Measurements from ENCODE around the gene FBXO41. TPM values are rescaled to one million over a fixed set of nuclear protein-coding genes. Genes with fewer than 3 reads are reported as not detected.

FBXO41 gene
- total and polyA plus RNA-seq, 10 of the 15 experiments (the other 5 are each of a cell fraction or from before 2014, with no cell fraction given), result 1.9 to 38.9 (median 11.3) TPM

DNA sequence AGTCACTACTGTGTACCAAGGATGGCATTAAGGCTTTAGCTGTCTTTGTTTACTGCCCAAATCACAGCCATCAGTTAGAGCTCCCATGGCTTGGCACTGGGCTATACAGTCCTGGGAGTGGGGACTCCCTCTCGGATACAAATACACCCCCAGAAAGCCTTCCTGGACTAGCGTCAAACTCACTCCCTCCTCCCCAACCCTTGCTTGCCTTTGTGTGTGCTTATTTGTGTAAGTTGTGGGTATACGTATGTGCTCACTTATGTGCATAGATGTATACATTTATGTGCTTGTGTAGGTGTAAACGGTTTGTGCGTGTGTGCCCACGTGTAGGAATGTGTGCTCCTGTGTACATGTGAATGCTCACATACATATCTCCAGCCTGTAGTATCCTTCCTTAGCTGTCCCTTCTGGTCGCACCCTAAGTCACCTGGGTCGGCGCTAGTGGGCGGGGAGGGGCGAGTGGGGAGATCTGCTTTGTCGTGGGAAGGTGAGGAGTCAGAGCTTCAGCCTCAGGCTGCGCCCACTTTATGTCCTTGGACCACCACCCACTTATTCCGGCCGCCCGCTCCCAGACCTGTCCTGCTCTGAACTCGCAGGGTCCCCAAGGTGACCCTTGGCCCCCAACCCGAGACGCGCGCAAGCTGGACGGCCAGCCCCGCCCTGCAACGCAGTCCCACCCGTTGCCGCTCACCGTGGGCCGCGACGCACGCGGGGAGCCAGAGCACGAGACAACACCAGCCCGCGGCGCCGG, 51.7 kb downstream of the FBXO41 start:
- H4K20me1 ChIP-seq (ENCODE audit: control insufficient read depth, insufficient read depth), result 0 out of 2 replicates have a peak, but pooled peaks cover 4% of the 10 kb centered on the region
- in situ Hi-C loops (cut with MboI), result no loop called here
- BruUV-seq (replicated peaks), result no TSS peak
- TF ChIP-seq BHLHE40 (IDR thresholded peaks at IDR 0.05; ENCODE audit: borderline replicate concordance in 1 of 2, low read depth in 2 of 2, low read length in 1 of 2) (peak in 1 of 2 experiments; percentile 58; a peak in 2 of 4 replicates), MYB (IDR thresholded peaks at IDR 0.05; ENCODE audit: borderline replicate concordance, low read depth, low read length) (no peak), BMI1 (IDR thresholded peaks at IDR 0.05; ENCODE audit: borderline replicate concordance) (no peak), NR2F1 (conservative IDR thresholded peaks at IDR 0.05) (peak; percentile 89), WRNIP1 (IDR thresholded peaks at IDR 0.05; ENCODE audit: borderline replicate concordance, low read depth, low read length) (no peak), GATAD2B (conservative IDR thresholded peaks at IDR 0.05; ENCODE audit: low read depth) (peak; percentile 13; the same call in 1 of the 2 replicates), POLR2AphosphoS5 (IDR thresholded peaks at IDR 0.05; ENCODE audit: low read length) (no peak), HCFC1 (IDR thresholded peaks at IDR 0.05; ENCODE audit: low read length) (no peak), IKZF1 (conservative IDR thresholded peaks at IDR 0.05) (no peak; the same call in 1 of the 2 replicates), HDAC2 (IDR thresholded peaks at IDR 0.05) (no peak), RFX5 (IDR thresholded peaks at IDR 0.05; ENCODE audit: low read depth, low read length) (no peak)
- TF ChIP-seq, protein P1, sequence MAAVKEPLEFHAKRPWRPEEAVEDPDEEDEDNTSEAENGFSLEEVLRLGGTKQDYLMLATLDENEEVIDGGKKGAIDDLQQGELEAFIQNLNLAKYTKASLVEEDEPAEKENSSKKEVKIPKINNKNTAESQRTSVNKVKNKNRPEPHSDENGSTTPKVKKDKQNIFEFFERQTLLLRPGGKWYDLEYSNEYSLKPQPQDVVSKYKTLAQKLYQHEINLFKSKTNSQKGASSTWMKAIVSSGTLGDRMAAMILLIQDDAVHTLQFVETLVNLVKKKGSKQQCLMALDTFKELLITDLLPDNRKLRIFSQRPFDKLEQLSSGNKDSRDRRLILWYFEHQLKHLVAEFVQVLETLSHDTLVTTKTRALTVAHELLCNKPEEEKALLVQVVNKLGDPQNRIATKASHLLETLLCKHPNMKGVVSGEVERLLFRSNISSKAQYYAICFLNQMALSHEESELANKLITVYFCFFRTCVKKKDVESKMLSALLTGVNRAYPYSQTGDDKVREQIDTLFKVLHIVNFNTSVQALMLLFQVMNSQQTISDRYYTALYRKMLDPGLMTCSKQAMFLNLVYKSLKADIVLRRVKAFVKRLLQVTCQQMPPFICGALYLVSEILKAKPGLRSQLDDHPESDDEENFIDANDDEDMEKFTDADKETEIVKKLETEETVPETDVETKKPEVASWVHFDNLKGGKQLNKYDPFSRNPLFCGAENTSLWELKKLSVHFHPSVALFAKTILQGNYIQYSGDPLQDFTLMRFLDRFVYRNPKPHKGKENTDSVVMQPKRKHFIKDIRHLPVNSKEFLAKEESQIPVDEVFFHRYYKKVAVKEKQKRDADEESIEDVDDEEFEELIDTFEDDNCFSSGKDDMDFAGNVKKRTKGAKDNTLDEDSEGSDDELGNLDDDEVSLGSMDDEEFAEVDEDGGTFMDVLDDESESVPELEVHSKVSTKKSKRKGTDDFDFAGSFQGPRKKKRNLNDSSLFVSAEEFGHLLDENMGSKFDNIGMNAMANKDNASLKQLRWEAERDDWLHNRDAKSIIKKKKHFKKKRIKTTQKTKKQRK (IDR thresholded peaks at IDR 0.05; ENCODE audit: low read depth, low read length), result no peak
- TF ChIP-seq, protein P2, sequence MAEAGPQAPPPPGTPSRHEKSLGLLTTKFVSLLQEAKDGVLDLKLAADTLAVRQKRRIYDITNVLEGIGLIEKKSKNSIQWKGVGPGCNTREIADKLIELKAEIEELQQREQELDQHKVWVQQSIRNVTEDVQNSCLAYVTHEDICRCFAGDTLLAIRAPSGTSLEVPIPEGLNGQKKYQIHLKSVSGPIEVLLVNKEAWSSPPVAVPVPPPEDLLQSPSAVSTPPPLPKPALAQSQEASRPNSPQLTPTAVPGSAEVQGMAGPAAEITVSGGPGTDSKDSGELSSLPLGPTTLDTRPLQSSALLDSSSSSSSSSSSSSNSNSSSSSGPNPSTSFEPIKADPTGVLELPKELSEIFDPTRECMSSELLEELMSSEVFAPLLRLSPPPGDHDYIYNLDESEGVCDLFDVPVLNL (IDR thresholded peaks at IDR 0.05; ENCODE audit: low read depth, low read length), result no peak
- TF ChIP-seq, protein P3, sequence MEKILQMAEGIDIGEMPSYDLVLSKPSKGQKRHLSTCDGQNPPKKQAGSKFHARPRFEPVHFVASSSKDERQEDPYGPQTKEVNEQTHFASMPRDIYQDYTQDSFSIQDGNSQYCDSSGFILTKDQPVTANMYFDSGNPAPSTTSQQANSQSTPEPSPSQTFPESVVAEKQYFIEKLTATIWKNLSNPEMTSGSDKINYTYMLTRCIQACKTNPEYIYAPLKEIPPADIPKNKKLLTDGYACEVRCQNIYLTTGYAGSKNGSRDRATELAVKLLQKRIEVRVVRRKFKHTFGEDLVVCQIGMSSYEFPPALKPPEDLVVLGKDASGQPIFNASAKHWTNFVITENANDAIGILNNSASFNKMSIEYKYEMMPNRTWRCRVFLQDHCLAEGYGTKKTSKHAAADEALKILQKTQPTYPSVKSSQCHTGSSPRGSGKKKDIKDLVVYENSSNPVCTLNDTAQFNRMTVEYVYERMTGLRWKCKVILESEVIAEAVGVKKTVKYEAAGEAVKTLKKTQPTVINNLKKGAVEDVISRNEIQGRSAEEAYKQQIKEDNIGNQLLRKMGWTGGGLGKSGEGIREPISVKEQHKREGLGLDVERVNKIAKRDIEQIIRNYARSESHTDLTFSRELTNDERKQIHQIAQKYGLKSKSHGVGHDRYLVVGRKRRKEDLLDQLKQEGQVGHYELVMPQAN (conservative IDR thresholded peaks at IDR 0.05), result peak; percentile 74

More for the DNA sequence above, 51.7 kb downstream of the FBXO41 start:
- Histone ChIP-seq H3K27ac (ENCODE audit: control insufficient read depth, insufficient read depth) (peak overlapping the region; percentile 50), H3K9ac (ENCODE audit: control insufficient read depth, insufficient read depth, low read length) (peak overlapping the region; percentile 62; the same call in 1 of the 2 replicates), H3K79me2 (ENCODE audit: control insufficient read depth, insufficient read depth, low read length) (peaks cover 35% of the 10 kb centered on the region), H3K36me3 (ENCODE audit: control insufficient read depth in 2 of 2, insufficient read depth in 2 of 2, low read length in 1 of 2) (peaks cover 0 to 6% of the 10 kb centered on the region in 2 experiments; a peak in 2 of 4 replicates), H2AFZ (ENCODE audit: control insufficient read depth, low read depth, low read length) (peak overlapping the region; percentile 86), H3K9me3 (replicated peaks; ENCODE audit: control insufficient read depth, insufficient read depth, low read length) (no peaks in the 10 kb centered on the region), H3K4me1 (ENCODE audit: control insufficient read depth, insufficient read depth, low read length) (peaks cover 4% of the 10 kb centered on the region), H3K4me3 (peak overlapping the region; percentile 78; the same call in 1 of the 2 replicates), H3K4me2 (ENCODE audit: control insufficient read depth, insufficient read depth) (peak overlapping the region; percentile 99), H3K27me3 (replicated peaks in 1 of 2; ENCODE audit: control insufficient read depth in 2 of 2, insufficient read depth in 2 of 2, low read length in 1 of 2) (no peaks in the 10 kb centered on the region)
- ATAC-seq, result peak; percentile 13
- FAIRE-seq, result no peak
- ChIA-PET SMC1A (ENCODE audit: uncharacterized antibody, unreplicated experiment) (interaction anchor here (1.1 to 2.4 kb wide), 4 partner anchors 15 to 58 kb away, joined by 3 to 10 read pairs (median 6); no protein-coding TSS in a partner anchor), RAD21 (ENCODE audit: unreplicated experiment) (interaction anchor here (0.5 to 3.2 kb wide), 8 partner anchors 12 to 1718 kb away, joined by 3 to 22 read pairs (median 4); partner anchors contain the start of gene SMYD5), POLR2A (interaction anchor here (0.5 to 3.4 kb wide), 7 partner anchors 12 to 125 kb away, joined by 3 to 14 read pairs (median 4); partner anchors contain the start of genes FBXO41 and SMYD5), CTCF (interaction anchor here (0.9 to 9.8 kb wide), 5 partner anchors 13 to 127 kb away, joined by 3 to 99 read pairs (median 7); partner anchors contain the start of genes EGR4 and SMYD5)
- WGBS (ENCODE audit: insufficient coverage, insufficient replicate concordance, low lambda C conversion rate, missing lambda C conversion rate), result 6% methylated on average over 22 of the region's 37 CpGs
- no peak for DNase-seq (ENCODE audit: low read depth, low spot score)
- intact Hi-C loops (cut with micrococcal nuclease; ENCODE audit: unreplicated experiment), result loop anchor here (5.0 kb wide), 1 partner anchor 155 kb away; the partner anchor contains the start of gene ALMS1

All from GM12878 (cell line).